HCT116 (cell line): ENCODE data around the gene GRIA1. TPM values are rescaled to one million over a fixed set of nuclear protein-coding genes. Genes with fewer than 3 reads are reported as not detected.

ENCODE experiments used
- ATAC-seq: fragments of 200-7000 bp; cut with Tn5 transposase; 2 replicates; pipeline ENCODE4 v1.9.1; 2020; ENCODE audit warnings: mild to moderate bottlenecking, moderate library complexity
- BruUV-seq: library from RNA; stranded (reverse); fragments of 400-500 nt; replicated peaks from 2 replicates; lab custom pipeline; 2021; lab: Mats Ljungman, UMichigan
- CTCF ChIA-PET: fragments of 300-600 bp; sonication (Branson Sonifier 250); formaldehyde crosslinking; loops from one replicate; lab custom pipeline; 2021; ENCODE audit warnings: antibody characterized with exemption; lab: Charles Lee
- POLR2A ChIA-PET: fragments of 300-600, 350-600 bp; sonication (Branson Sonifier 250); formaldehyde crosslinking; loops from one replicate; lab custom pipeline; 2021; ENCODE audit warnings: antibody characterized with exemption; lab: Charles Lee
- RAD21 ChIA-PET, 2 experiments: fragments of 300-600 bp; sonication (Branson Sonifier 250); formaldehyde crosslinking; loops; one replicate each; lab custom pipeline; 2023; ENCODE audit warnings: low total read pairs in 2 of 2; ENCODE audit not compliant: uncharacterized antibody in 2 of 2, unreplicated experiment in 2 of 2, low non-redundant PET in 1 of 2; lab: Charles Lee
- DNase-seq: peaks from one replicate; pipeline ENCODE4 v3.0.0-alpha.2; 2010; ENCODE audit warnings: low read depth, low spot score
- H2AFZ ChIP-seq: fragments of 200-600 bp; shearing (Covaris generic), sonication (generic); 2 replicates; pipeline ENCODE4 v1.6.1; 2017; ENCODE audit warnings: low read depth, mixed run types, mixed read lengths, antibody characterized with exemption, low read length; ENCODE audit not compliant: poor library complexity, severe bottlenecking
- H3K27ac ChIP-seq: 2 replicates; pipeline ENCODE4 v1.5.1; 2012; ENCODE audit warnings: low read depth, low read length
- H3K27me3 ChIP-seq: fragments of 200-600 bp; sonication (generic); 2 replicates; pipeline ENCODE4 v1.6.1; 2016; ENCODE audit warnings: mixed run types, low read length, mixed read lengths; ENCODE audit not compliant: insufficient read depth
- H3K36me3 ChIP-seq, 2 experiments: fragments of 200-500 bp in 1 of 2; fragments of 200-600 bp in 1 of 2; sonication (Bioruptor generic) in 1 of 2; sonication (generic) in 1 of 2; 2 replicates each; pipeline versions ENCODE4 v1.5.1 to v1.6.1; 2014 to 2016; ENCODE audit warnings: low read length in 2 of 2, inconsistent platforms in 1 of 2, mixed read lengths in 1 of 2, mixed run types in 1 of 2; ENCODE audit not compliant: insufficient read depth in 2 of 2, control insufficient read depth in 1 of 2
- H3K4me1 ChIP-seq, 2 experiments: fragments of 200-600 bp in 1 of 2; sonication (generic) in 1 of 2; 2 replicates each; pipeline versions ENCODE4 v1.5.1 to v1.6.1; 2012 to 2017; ENCODE audit warnings: low read length in 2 of 2, inconsistent platforms in 1 of 2, mild to moderate bottlenecking in 1 of 2, mixed read lengths in 1 of 2, mixed run types in 1 of 2, moderate library complexity in 1 of 2; ENCODE audit not compliant: insufficient read depth in 2 of 2, control insufficient read depth in 1 of 2
- H3K4me2 ChIP-seq: fragments of 200-600 bp; sonication (generic); 2 replicates; pipeline ENCODE4 v1.6.1; 2017; ENCODE audit warnings: mixed run types, low read length, mixed read lengths
- H3K4me3 ChIP-seq, 2 experiments: fragments of 200-600 bp in 1 of 2; sonication (generic) in 1 of 2; replicated peaks in 1 of 2; 2 replicates each; pipeline ENCODE4 v1.5.1; 2011 to 2016; ENCODE audit warnings: low read length in 2 of 2, control low read depth in 1 of 2, low read depth in 1 of 2, mild to moderate bottlenecking in 1 of 2, mixed read lengths in 1 of 2, mixed run types in 1 of 2
- H3K79me2 ChIP-seq: fragments of 200-600 bp; sonication (generic); 2 replicates; pipeline ENCODE4 v1.6.1; 2017; ENCODE audit warnings: mild to moderate bottlenecking, mixed run types, low read length, moderate library complexity, mixed read lengths; ENCODE audit not compliant: insufficient read depth
- H3K9ac ChIP-seq: fragments of 200-600 bp; sonication (generic); 2 replicates; pipeline ENCODE4 v1.6.1; 2016; ENCODE audit warnings: low read length, mixed read lengths
- H3K9me2 ChIP-seq: fragments of 200-600 bp; sonication (generic), shearing (Covaris generic); 2 replicates; pipeline ENCODE4 v1.6.1; 2017; ENCODE audit warnings: mixed run types, mild to moderate bottlenecking, moderate library complexity; ENCODE audit not compliant: insufficient read depth
- H3K9me3 ChIP-seq, 2 experiments: fragments of 200-500 bp in 1 of 2; fragments of 200-600 bp in 1 of 2; sonication (Bioruptor generic) in 1 of 2; sonication (generic) in 1 of 2; 2 replicates each; pipeline ENCODE4 v1.6.1; 2014 to 2017; ENCODE audit warnings: low read length in 2 of 2, mixed read lengths in 2 of 2, inconsistent platforms in 1 of 2, low read depth in 1 of 2, mild to moderate bottlenecking in 1 of 2, mixed run types in 1 of 2, moderate library complexity in 1 of 2; ENCODE audit not compliant: control insufficient read depth in 1 of 2, insufficient read depth in 1 of 2
- H4K20me1 ChIP-seq: fragments of 200-600 bp; sonication (generic), shearing (Covaris generic); 2 replicates; pipeline ENCODE4 v1.6.1; 2017; ENCODE audit warnings: mixed run types, mild to moderate bottlenecking, moderate library complexity; ENCODE audit not compliant: insufficient read depth
- ATF3 ChIP-seq: IDR thresholded peaks from 2 replicates; pipeline ENCODE4 v1.6.1; 2012
- CBX3 ChIP-seq: IDR thresholded peaks from 2 replicates; pipeline ENCODE4 v1.6.1; 2012; ENCODE audit warnings: low read depth
- CEBPB ChIP-seq: IDR thresholded peaks from 2 replicates; pipeline ENCODE4 v1.6.1; 2012; ENCODE audit warnings: low read depth
- EGR1 ChIP-seq: IDR thresholded peaks from 2 replicates; pipeline ENCODE4 v1.6.1; 2012; ENCODE audit warnings: low read depth
- ELF1 ChIP-seq: IDR thresholded peaks from 2 replicates; pipeline ENCODE4 v1.6.1; 2012; ENCODE audit warnings: low read depth, borderline replicate concordance
- EZH2phosphoT487 ChIP-seq: fragments of 200-600 bp; IDR thresholded peaks from 2 replicates; pipeline ENCODE4 v1.6.1; 2018; ENCODE audit warnings: antibody characterized with exemption, borderline replicate concordance
- FOSL1 ChIP-seq: IDR thresholded peaks from 2 replicates; pipeline ENCODE4 v1.6.1; 2012; ENCODE audit warnings: low read depth
- JUND ChIP-seq: IDR thresholded peaks from 2 replicates; pipeline ENCODE4 v1.6.1; 2012
- POLR2A ChIP-seq: IDR thresholded peaks from 2 replicates; pipeline ENCODE4 v1.7.0; 2011; ENCODE audit warnings: borderline replicate concordance; ENCODE audit not compliant: insufficient read depth, insufficient read length; ENCODE audit errors: extremely low read depth
- POLR2AphosphoS5 ChIP-seq: IDR thresholded peaks from 2 replicates; pipeline ENCODE4 v1.6.1; 2011; ENCODE audit warnings: mild to moderate bottlenecking, low read depth, low read length, moderate library complexity
- SP1 ChIP-seq: IDR thresholded peaks from 2 replicates; pipeline ENCODE4 v1.6.1; 2012; ENCODE audit warnings: low read depth
- TCF7L2 ChIP-seq: IDR thresholded peaks from 2 replicates; pipeline ENCODE4 v1.7.0; 2011; ENCODE audit warnings: borderline replicate concordance, inconsistent platforms; ENCODE audit not compliant: insufficient read depth, insufficient read length; ENCODE audit errors: extremely low read depth
- intact Hi-C: fragments of 100-400 bp; cut with micrococcal nuclease; formaldehyde crosslinking; loops from 2 replicates; pipeline ENCODE4 v1.10.0; 2022
- total RNA-seq: library from RNA; stranded (reverse); gene quantifications from one replicate; pipeline ENCODE4 v1.2.1, GENCODE V29; 2021; ENCODE audit not compliant: unreplicated experiment
- TF ChIP-seq, protein P1 (sequence below), 3 experiments: fragments of 200-600 bp in 1 of 3; sonication (generic) in 1 of 3; IDR thresholded peaks in 2 of 3; conservative IDR thresholded peaks in 1 of 3; 2 replicates each; pipeline ENCODE4 v1.5.1; 2012 to 2017; ENCODE audit warnings: low read depth in 2 of 3, low read length in 2 of 3, antibody characterized with exemption in 1 of 3, borderline replicate concordance in 1 of 3, control low read depth in 1 of 3, mild to moderate bottlenecking in 1 of 3, mixed read lengths in 1 of 3, mixed run types in 1 of 3, moderate library complexity in 1 of 3; ENCODE audit not compliant: insufficient read depth in 1 of 3

The GRIA1 gene
- total RNA-seq, 1 experiment from 2014 or later, result not detected

DNA sequence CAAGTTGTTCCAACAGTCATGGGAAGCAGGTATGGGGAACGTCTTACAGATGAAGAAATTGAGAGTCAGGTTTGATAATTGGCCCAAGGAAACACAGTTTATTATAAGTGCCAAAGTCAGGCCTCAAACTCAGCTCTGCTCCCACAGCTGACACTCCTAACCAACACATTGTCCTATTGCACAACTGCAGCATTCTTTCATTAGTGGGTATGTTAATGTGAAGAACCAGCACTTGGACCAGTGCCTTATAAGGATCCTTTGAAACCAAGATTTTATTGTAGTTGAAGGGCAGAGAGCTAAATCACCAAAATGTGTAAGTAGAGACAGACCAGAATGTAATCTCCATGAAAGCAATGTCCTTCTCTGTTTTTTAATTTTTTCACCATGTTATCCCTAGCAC, 56.1 kb downstream of the GRIA1 start:
- H3K79me2 ChIP-seq, result no peaks in the 10 kb centered on the region
- BruUV-seq, result no TSS peak
- intact Hi-C loops, result no loop called here
- no peaks in the 10 kb centered on the region for H3K36me3 ChIP-seq
- no peak overlapping the region for H3K4me2 ChIP-seq
- H3K4me3 ChIP-seq, result no peak overlapping the region
- ChIA-PET POLR2A (no interaction called here), CTCF (no interaction called here), RAD21 (interaction anchor here in 1 of 2 experiments (0.6 kb wide), 1 partner anchor 47 kb away, joined by 5 read pairs; no protein-coding TSS in a partner anchor)
- peaks cover 5 to 8% of the 10 kb centered on the region in 2 experiments; a peak in 3 of 4 replicates for H3K4me1 ChIP-seq
- ATAC-seq (no peak), DNase-seq (no peak)
- no peaks in the 10 kb centered on the region for H3K9me3 ChIP-seq
- H3K9ac ChIP-seq, result no peak overlapping the region
- no peaks in the 10 kb centered on the region for H3K9me2 ChIP-seq
- no peak for TF ChIP-seq POLR2A
- TF ChIP-seq ELF1, result no peak
- no peaks in the 10 kb centered on the region for H3K27me3 ChIP-seq
- H4K20me1 ChIP-seq, result no peaks in the 10 kb centered on the region
- no peak overlapping the region for H2AFZ ChIP-seq
- H3K27ac ChIP-seq, result no peak overlapping the region

DNA sequence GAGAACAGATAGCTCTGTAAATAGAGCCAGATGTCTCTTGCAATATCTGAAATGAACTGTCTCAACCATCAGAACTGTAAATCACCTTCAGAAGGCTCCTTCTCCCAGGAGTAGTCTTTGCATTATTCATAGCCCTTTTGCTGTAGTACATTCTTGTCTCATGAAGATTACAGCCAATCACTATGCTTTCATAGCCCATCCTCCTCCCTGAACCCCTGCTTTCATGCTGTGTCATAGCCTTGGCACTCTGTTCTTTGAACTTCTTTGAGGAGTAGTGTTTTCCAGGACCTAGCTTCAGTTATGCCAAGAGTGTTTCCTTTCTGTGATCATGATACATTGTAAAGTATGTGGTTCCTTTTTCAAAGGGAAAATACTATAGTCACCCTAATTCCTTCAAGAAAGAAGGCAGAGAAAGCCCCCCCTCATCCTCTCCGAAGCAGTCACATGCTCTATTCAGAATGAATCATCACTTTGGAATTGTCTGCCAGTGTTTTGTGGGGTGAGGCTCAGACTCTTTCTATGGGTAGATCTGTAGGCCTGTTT, 61.1 kb downstream of the GRIA1 start:
- Histone ChIP-seq H3K79me2 (no peaks in the 10 kb centered on the region), H2AFZ (peak overlapping the region; percentile 16), H3K9ac (no peak overlapping the region), H3K36me3 (no peaks in the 10 kb centered on the region), H3K4me1 (peaks cover 16 to 24% of the 10 kb centered on the region in 2 experiments), H3K27me3 (no peaks in the 10 kb centered on the region), H3K27ac (peak overlapping the region; percentile 54; the same call in 1 of the 2 replicates), H3K9me3 (no peaks in the 10 kb centered on the region), H3K4me2 (peak overlapping the region; percentile 59), H3K4me3 (peak overlapping the region in 1 of 2 experiments; percentile 13; a peak in 2 of 4 replicates), H3K9me2 (no peaks in the 10 kb centered on the region), H4K20me1 (no peaks in the 10 kb centered on the region)
- ChIA-PET POLR2A (no interaction called here), RAD21 (no interaction called here), CTCF (no interaction called here)
- BruUV-seq, result no TSS peak
- peak; percentile 48 for DNase-seq
- peak; percentile 92 for ATAC-seq
- TF ChIP-seq EGR1 (no peak), CBX3 (peak; percentile 21; the same call in 1 of the 2 replicates), FOSL1 (peak; percentile 87), SP1 (peak; percentile 48), POLR2AphosphoS5 (no peak), TCF7L2 (no peak), JUND (peak; percentile 82), EZH2phosphoT487 (no peak), POLR2A (no peak), ATF3 (no peak), CEBPB (peak; percentile 12; the same call in 1 of the 2 replicates), ELF1 (no peak)
- TF ChIP-seq, protein P1, sequence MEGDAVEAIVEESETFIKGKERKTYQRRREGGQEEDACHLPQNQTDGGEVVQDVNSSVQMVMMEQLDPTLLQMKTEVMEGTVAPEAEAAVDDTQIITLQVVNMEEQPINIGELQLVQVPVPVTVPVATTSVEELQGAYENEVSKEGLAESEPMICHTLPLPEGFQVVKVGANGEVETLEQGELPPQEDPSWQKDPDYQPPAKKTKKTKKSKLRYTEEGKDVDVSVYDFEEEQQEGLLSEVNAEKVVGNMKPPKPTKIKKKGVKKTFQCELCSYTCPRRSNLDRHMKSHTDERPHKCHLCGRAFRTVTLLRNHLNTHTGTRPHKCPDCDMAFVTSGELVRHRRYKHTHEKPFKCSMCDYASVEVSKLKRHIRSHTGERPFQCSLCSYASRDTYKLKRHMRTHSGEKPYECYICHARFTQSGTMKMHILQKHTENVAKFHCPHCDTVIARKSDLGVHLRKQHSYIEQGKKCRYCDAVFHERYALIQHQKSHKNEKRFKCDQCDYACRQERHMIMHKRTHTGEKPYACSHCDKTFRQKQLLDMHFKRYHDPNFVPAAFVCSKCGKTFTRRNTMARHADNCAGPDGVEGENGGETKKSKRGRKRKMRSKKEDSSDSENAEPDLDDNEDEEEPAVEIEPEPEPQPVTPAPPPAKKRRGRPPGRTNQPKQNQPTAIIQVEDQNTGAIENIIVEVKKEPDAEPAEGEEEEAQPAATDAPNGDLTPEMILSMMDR (IDR thresholded peaks at IDR 0.05 in 2 of 3, conservative IDR thresholded peaks at IDR 0.05 in 1 of 3; ENCODE audit: borderline replicate concordance in 1 of 3, insufficient read depth in 1 of 3, low read depth in 2 of 3, low read length in 2 of 3), result no peak
- intact Hi-C loops, result no loop called here
